Mononuclear cell (primary cell): Measurements from ENCODE around the gene DDX28. TPM values are rescaled to one million over a fixed set of nuclear protein-coding genes. Genes with fewer than 3 reads are reported as not detected.
"Not testable (repeated sequence)": the region's sequence is repeated elsewhere in the genome, so short reads cannot be mapped to it uniquely, and the experiment has no call there.

Source experiments
- H3K27me3 ChIP-seq: 2 replicates; pipeline ENCODE4 v1.6.0; 2011; ENCODE audit warnings: low read length, control low read depth; ENCODE audit not compliant: insufficient read depth
- H3K4me1 ChIP-seq: 2 replicates; pipeline ENCODE4 v1.5.1; 2011; ENCODE audit warnings: mild to moderate bottlenecking, low read length, control low read depth; ENCODE audit not compliant: insufficient read depth
- H3K4me3 ChIP-seq: 2 replicates; pipeline ENCODE4 v1.5.1; 2011; ENCODE audit warnings: mild to moderate bottlenecking, low read length, moderate library complexity
- H3K9me3 ChIP-seq: 2 replicates; pipeline ENCODE4 v1.5.1; 2011; ENCODE audit warnings: low read depth, mild to moderate bottlenecking, control low read depth, low read length
- total RNA-seq: library from RNA; depleted of rRNA; stranded (reverse); fragments of >200 nt; gene quantifications from one replicate; pipeline ENCODE4 v1.2.3, GENCODE V29; 2012

The DDX28 gene
- total RNA-seq, 1 donor, result 29.7 TPM

GRCh38 chr16:68049449-68049848, 26.4 kb upstream of the DDX28 start:
- Histone ChIP-seq H3K27me3 (no peaks in the 10 kb centered on the region), H3K4me3 (no peak overlapping the region), H3K9me3 (no peaks in the 10 kb centered on the region), H3K4me1 (peaks cover 4% of the 10 kb centered on the region)

- no peaks in the 10 kb centered on the region for H3K27me3 ChIP-seq
Observed at GRCh38 chr16:68047987-68048386, 25.0 kb upstream of the DDX28 start.

GRCh38 chr16:68046106-68046505, 23.1 kb upstream of the DDX28 start:
- peaks cover 34% of the 10 kb centered on the region for H3K4me1 ChIP-seq
- H3K27me3 ChIP-seq, result no peaks in the 10 kb centered on the region
- no peak overlapping the region for H3K4me3 ChIP-seq
- no peaks in the 10 kb centered on the region for H3K9me3 ChIP-seq

More at GRCh38 chr16:68047987-68048386, 25.0 kb upstream of the DDX28 start:
- H3K4me1 ChIP-seq, result peaks cover 19% of the 10 kb centered on the region
- H3K4me3 ChIP-seq, result no peak overlapping the region
- no peaks in the 10 kb centered on the region for H3K9me3 ChIP-seq

DNA sequence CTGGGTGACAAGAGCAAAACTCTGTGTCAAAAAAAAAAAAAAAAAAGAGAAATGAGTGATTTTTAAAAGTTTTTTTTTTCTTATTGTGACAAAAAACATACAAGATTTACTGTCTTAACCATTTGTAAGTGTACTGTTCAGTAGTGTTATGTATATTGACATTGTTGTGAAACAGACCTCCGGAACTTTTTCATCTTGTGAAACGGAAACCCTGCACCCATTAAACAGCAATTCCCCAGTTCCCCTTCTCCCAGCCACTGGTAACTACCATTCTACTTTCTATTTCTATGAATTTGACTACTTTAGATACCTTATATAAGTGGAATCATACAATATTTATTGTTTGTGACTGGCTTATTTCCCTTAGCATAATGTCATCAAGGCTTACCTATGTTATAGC, 18.8 kb upstream of the DDX28 start:
- Histone ChIP-seq H3K4me1 (peaks cover 78% of the 10 kb centered on the region), H3K4me3 (no peak overlapping the region), H3K9me3 (no peaks in the 10 kb centered on the region), H3K27me3 (no peaks in the 10 kb centered on the region)

DNA sequence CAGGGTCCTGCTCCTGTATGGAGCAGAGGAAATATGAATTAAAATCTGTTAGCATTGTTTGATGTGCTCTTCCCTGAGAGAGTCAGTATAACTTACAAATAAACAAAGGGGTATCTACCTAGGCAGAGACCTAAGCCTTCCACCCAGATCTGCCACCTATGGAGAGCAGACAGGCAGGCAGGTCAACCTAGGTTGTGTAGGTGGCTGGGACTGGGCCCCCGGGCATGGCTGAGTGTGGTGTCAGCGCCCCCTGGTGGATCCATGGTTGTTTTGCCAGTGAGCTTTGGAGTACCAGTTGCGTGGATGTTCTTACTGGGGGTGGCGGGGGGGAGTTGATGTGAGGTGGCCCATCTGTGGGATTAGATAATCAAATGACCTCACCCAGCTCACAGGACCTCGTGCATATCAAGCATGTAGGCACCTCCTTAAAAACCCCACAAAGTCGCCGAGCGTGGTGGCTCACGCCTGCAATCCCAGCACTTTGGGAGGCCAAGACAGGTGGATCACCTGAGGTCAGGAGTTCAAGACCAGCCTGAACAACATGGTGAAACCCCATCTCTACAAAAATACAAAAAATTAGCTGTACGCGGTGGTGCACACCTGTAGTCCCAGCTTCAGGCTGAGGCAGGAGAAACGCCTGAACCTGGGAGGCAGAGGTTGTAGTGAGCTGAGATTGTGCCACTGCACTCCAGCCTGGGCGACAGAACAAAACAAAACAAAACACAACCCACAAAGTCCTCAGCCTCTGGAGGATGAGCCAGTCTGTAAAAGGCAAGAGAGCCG, 17.7 kb upstream of the DDX28 start:
- Histone ChIP-seq H3K27me3 (no peaks in the 10 kb centered on the region), H3K4me3 (no peak overlapping the region), H3K4me1 (peaks cover 86% of the 10 kb centered on the region), H3K9me3 (no peaks in the 10 kb centered on the region)

GRCh38 chr16:68037841-68038597, 15.0 kb upstream of the DDX28 start:
- no peaks in the 10 kb centered on the region for H3K27me3 ChIP-seq
- no peaks in the 10 kb centered on the region for H3K9me3 ChIP-seq
- H3K4me1 ChIP-seq, result peaks cover 68% of the 10 kb centered on the region
- H3K4me3 ChIP-seq, result peak overlapping the region; percentile 38

DNA sequence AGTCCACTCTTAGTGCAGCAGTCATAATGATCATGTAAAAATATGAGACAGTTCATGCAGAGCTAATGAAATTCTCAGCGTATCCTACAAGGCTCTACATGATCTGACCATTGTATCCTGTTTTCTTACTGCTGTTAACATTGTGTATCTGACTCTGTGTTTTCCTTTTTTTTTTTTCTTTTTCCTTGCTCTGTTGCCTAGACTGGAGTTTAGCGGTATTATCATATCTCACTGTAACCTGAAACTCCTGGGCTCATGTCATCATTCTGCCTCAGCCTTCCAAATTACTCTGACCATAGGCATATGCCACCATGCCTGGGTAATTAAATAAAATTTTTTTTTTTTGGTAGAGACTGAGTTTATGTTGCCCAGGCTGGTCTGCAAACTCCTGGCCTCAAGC, 12.2 kb upstream of the DDX28 start:
- H3K27me3 ChIP-seq, result no peaks in the 10 kb centered on the region
- H3K9me3 ChIP-seq, result no peaks in the 10 kb centered on the region
- peaks cover 43% of the 10 kb centered on the region for H3K4me1 ChIP-seq
- no peak overlapping the region for H3K4me3 ChIP-seq

DNA sequence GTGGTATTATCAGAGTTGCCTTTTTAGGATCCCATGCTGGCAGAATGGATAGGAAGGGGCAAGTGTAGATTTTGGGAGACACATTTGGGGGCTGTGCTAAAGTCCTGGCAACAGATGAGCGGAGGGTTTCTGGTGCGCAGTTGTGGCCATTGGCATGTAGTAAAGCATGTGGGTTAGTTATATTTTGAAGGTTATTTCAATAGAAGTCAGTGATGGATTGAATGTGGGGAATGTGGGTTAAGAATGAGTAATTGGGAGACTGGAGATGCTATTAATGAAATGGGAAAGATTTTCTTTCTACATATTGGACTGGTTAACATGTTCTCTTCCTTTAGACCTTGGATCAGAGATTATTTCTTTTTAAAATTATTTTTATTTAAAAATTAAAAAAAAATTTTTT, 10.1 kb upstream of the DDX28 start:
- no peaks in the 10 kb centered on the region for H3K27me3 ChIP-seq
- H3K9me3 ChIP-seq, result no peaks in the 10 kb centered on the region
- H3K4me3 ChIP-seq, result no peak overlapping the region
- H3K4me1 ChIP-seq, result peaks cover 22% of the 10 kb centered on the region

DNA sequence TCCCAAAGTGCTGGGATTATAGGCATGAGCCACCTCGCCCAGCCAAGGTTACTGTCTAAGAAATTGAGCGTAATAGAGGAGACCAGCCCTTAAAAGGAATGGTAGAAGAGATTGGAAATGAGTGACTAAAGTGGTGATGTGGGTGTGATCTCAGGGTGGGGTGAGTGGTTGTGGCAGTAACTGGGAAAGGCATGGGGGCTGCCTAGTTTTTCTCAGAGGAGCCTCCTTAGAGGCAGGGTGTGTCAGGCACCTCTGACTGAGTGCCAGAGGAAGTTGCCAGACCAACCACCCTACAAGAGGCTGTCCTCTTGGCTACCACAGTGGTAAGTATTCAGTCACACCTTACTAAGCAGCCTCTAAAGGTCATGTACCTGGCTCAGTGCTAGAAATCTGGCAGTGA, 8.9 kb upstream of the DDX28 start:
- no peak overlapping the region for H3K4me3 ChIP-seq
- no peaks in the 10 kb centered on the region for H3K9me3 ChIP-seq

GRCh38 chr16:68030108-68030507, 7.1 kb upstream of the DDX28 start:
- H3K27me3 ChIP-seq, H3K9me3 ChIP-seq, H3K4me1 ChIP-seq: not testable (repeated sequence)

More for the DNA sequence above, 8.9 kb upstream of the DDX28 start:
- Histone ChIP-seq H3K4me1 (peaks cover 10% of the 10 kb centered on the region), H3K27me3 (no peaks in the 10 kb centered on the region)

GRCh38 chr16:68028996-68029395, 6.0 kb upstream of the DDX28 start:
- Histone ChIP-seq H3K4me1 (peaks cover 8% of the 10 kb centered on the region), H3K27me3 (no peaks in the 10 kb centered on the region), H3K9me3 (no peaks in the 10 kb centered on the region)

More at GRCh38 chr16:68030108-68030507, 7.1 kb upstream of the DDX28 start:
- H3K4me3 ChIP-seq, result not testable (repeated sequence)

GRCh38 chr16:68022278-68022727, 729 bp downstream of the DDX28 start:
- Histone ChIP-seq H3K9me3 (no peaks in the 10 kb centered on the region), H3K4me3 (peak overlapping the region; percentile 90), H3K4me1 (peaks cover 35% of the 10 kb centered on the region), H3K27me3 (no peaks in the 10 kb centered on the region)

More at GRCh38 chr16:68028996-68029395, 6.0 kb upstream of the DDX28 start:
- no peak overlapping the region for H3K4me3 ChIP-seq

DNA sequence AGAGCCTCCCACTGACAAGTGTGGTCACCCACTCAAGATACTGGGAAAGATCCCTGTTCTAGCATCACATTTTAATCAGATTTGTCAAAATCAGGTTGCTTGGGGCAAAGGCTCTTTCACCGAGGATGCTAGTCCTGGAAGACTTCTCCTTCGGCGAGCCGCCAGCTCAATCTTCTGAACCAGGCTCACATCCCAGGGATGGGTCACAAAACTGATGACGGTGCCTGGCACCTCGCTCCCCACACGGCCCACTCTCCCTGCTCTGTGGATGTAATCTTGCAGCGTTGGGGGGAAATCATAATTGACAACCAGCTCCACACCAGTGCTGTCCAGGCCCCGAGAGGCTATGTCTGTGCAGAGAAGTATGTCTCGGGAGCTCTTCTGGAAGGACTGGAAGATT, 1.5 kb downstream of the DDX28 start:
- Histone ChIP-seq H3K4me1 (peaks cover 35% of the 10 kb centered on the region), H3K4me3 (no peak overlapping the region), H3K27me3 (no peaks in the 10 kb centered on the region), H3K9me3 (no peaks in the 10 kb centered on the region)

DNA sequence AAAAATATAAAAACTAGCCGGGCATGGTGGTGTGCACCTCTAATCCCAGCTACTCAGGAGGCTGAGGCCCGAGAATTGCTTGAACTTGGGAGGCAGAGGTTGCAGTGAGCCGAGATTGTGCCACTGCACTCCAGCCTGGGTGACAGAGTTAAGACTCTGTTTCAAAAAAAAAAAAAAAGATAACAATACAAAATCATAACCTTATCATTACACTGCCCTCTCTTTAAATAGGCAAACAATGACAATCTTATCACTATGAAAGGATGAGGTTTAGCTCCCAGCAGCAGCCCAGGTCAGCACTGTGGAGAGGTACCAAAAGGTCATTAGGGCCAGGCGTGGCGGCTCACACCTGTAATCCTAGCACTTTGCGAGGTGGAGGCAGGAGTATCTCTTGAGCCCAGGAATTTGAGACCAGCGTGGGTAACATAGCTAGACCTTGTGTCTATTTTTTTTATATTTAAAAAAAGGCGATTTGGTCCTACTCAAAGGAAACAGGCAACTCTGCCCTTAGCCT, 3.8 kb downstream of the DDX28 start:
- Histone ChIP-seq H3K9me3 (no peaks in the 10 kb centered on the region), H3K4me3 (no peak overlapping the region), H3K27me3 (no peaks in the 10 kb centered on the region), H3K4me1 (peaks cover 31% of the 10 kb centered on the region)

GRCh38 chr16:68015681-68016080, 7.4 kb downstream of the DDX28 start, which contains the start of gene DPEP2NB:
Gene DPEP2NB (minus strand): TSS chr16:68015911. CDS start chr16:68015770, 141 bp downstream.
- no peaks in the 10 kb centered on the region for H3K9me3 ChIP-seq
- peaks cover 20% of the 10 kb centered on the region for H3K4me1 ChIP-seq
- no peak within 1 kb of the TSS for H3K4me3 ChIP-seq
- no peaks in the 10 kb centered on the region for H3K27me3 ChIP-seq
